CD4-positive, alpha-beta T cell treated with Interleukin-15 for 1 hour (primary cell): ENCODE data around the gene MIGA1.

Experiments
- DNase-seq: peaks from one replicate; pipeline ENCODE4 v3.0.0-alpha.2; 2020

The MIGA1 gene

DNA sequence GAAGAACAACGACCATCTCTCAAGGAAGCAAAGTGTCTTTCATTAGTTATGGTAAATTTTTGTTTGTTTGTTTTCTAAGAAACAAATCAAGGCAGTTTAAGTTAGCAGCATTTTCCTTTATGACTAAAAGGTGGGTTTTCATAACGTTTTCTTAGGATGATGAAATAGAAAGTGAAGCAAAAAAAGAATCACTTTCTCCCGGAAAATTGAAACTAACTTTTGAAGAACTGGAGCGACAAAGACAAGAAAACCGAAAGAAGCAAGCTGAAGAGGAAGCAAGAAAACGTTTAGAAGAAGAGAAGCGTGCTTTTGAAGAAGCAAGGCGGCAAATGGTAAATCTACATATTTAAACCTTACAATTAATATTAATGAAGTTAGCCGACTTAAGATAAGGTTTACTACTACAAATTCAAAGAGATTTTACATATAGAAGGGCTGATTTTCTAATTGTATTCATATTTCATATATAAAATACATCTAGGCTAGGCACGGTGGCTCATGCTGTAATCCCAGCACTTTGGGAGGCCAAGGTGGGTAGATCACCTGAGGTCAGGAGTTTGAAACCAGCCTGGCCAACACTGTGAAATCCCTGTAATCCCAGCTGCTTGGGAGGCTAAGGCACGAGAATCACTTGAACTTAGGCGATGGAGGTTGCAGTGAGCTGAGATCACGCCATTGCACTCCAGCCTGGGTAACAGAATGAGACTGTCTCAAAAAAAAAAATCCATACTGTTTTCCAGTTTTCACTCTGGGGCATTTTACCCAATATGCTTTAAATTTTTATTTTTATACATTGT, 147.3 kb downstream of the MIGA1 start:
- DNase-seq: no peak

GRCh38 chr1:77927414-77927813, 148.0 kb downstream of the MIGA1 start:
- no peak for DNase-seq
